ENCODE data around the gene C2orf92.
A peak's percentile ranks its signal among the peaks of the same experiment; 100 is the strongest.

Gene C2orf92

DNA sequence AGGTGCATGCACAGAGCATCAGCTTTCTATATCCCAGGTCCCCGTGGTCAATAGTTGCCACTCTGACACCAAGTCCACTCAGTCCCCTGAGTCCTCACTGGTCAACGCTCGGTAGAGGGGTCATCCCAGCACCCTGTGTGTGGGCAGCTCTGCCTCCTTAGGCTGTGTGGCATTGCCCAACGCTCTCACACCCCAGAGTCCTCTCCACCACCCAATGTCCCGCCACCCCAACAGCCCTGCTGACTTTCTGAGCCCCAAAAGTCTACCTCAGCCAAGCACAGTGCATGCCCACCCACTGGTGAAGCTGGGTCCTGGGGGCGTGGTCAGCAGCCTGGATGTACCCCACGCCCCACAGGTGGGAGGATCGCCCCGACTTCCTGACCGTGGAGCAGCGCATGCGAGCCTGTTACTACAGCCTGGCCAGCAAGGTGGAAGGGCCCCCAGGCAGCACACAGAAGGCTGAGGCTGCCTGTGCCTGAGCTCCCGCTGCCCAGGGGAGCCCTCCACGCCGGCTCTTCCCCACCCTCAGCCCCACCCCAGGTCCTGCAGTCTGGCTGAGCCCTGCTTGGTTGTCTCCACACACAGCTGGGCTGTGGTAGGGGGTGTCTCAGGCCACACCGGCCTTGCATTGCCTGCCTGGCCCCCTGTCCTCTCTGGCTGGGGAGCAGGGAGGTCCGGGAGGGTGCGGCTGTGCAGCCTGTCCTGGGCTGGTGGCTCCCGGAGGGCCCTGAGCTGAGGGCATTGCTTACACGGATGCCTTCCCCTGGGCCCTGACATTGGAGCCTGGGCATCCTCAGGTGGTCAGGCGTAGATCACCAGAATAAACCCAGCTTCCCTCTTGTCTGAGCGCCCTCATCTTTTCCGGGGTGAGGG, 69.7 kb downstream of the C2orf92 start:
- no peak for DNase-seq
- in situ Hi-C loops (cut with MboI; ENCODE audit: low pct_unique_long_range_greater_than_20kb, low sequenced_read_pairs) = no loop called here

GRCh38 chr2:97739893-97740245, 70.4 kb downstream of the C2orf92 start:
- in situ Hi-C loops (cut with MboI; ENCODE audit: low pct_unique_long_range_greater_than_20kb, low sequenced_read_pairs) = no loop called here
- DNase-seq = no peak

- in situ Hi-C loops (cut with MboI; ENCODE audit: low pct_unique_long_range_greater_than_20kb, low sequenced_read_pairs) = no loop called here
- DNase-seq = peak; percentile 66
Observed at GRCh38 chr2:97740590-97741182, 71.2 kb downstream of the C2orf92 start.

DNA sequence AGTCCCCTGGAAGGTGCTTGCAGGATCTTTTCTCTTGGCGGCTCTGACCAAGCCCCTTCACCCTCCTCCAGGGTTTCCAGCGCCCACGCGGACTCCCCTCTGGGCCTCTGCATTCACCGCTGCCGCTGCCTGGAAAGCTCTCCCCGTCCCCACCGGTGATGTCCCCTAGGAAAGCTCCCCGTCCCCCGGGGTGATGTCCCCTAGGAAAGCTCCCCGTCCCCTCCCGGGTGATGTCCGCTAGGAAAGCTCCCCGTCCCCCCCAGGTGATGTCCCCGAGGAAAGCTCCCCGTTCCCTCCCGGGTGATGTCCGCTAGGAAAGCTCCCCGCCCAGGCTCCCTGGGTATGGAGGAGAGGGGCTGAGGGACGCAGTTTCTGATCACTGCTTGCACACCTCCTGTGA, 71.7 kb downstream of the C2orf92 start:
- no peak for DNase-seq
- in situ Hi-C loops (cut with MboI; ENCODE audit: low pct_unique_long_range_greater_than_20kb, low sequenced_read_pairs) = no loop called here

DNA sequence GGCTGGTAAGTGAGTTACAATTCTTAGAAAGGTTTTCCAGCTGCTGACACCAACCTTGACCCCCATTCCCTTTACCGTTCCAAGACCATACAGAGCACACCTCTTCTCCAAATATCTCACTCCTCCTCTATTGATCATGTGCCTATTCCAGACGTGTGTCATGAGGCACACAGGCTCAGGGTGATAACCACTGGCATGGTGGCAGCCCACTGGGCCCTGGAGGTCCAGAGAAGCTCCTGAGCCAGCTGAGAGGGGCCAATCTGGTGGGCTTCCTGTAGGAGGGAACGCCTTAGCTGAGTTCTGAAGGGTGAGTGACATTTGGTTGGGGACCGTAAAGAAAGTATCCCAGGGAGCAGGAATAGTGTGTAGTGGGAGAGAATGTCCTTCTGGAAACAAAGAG, 72.2 kb downstream of the C2orf92 start:
- in situ Hi-C loops (cut with MboI; ENCODE audit: low pct_unique_long_range_greater_than_20kb, low sequenced_read_pairs) = no loop called here

GRCh38 chr2:97742381-97742847, 72.9 kb downstream of the C2orf92 start:
- DNase-seq = no peak

More for the DNA sequence above, 72.2 kb downstream of the C2orf92 start:
- DNase-seq = no peak

GRCh38 chr2:97743913-97744312, 74.4 kb downstream of the C2orf92 start:
- no peak for DNase-seq
- in situ Hi-C loops (cut with MboI; ENCODE audit: low pct_unique_long_range_greater_than_20kb, low sequenced_read_pairs) = no loop called here

More at GRCh38 chr2:97742381-97742847, 72.9 kb downstream of the C2orf92 start:
- in situ Hi-C loops (cut with MboI; ENCODE audit: low pct_unique_long_range_greater_than_20kb, low sequenced_read_pairs) = no loop called here

GRCh38 chr2:97745474-97746174, 76.1 kb downstream of the C2orf92 start:
- no peak for DNase-seq
- in situ Hi-C loops (cut with MboI; ENCODE audit: low pct_unique_long_range_greater_than_20kb, low sequenced_read_pairs) = no loop called here

GRCh38 chr2:97747285-97747684, 77.8 kb downstream of the C2orf92 start:
- DNase-seq = peak; percentile 40
- in situ Hi-C loops (cut with MboI; ENCODE audit: low pct_unique_long_range_greater_than_20kb, low sequenced_read_pairs) = no loop called here

- no peak for DNase-seq
Observed at GRCh38 chr2:97747716-97748115, 78.2 kb downstream of the C2orf92 start.

GRCh38 chr2:97749581-97749980, 80.1 kb downstream of the C2orf92 start:
- DNase-seq = no peak
- in situ Hi-C loops (cut with MboI; ENCODE audit: low pct_unique_long_range_greater_than_20kb, low sequenced_read_pairs) = no loop called here

More at GRCh38 chr2:97747716-97748115, 78.2 kb downstream of the C2orf92 start:
- in situ Hi-C loops (cut with MboI; ENCODE audit: low pct_unique_long_range_greater_than_20kb, low sequenced_read_pairs) = no loop called here

DNA sequence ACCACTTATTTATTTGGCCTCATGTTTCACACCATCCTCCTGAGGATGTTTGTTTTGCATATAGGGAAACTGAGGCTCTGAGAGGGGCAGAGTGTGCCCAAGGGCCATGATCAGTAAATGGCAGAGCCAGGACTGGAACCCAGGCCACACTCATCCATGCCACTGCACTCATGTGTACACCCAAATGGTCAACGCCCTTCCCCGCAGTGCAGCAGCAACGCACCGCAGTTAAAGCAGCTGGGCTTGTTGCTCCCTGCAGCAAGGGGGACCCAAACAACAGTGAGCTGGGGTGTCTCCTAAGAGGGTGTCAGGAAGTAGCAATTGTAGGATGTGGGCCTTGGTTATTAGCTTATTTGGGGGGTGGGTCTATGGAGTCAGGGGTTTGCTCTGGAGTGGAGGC, 80.5 kb downstream of the C2orf92 start:
- in situ Hi-C loops (cut with MboI; ENCODE audit: low pct_unique_long_range_greater_than_20kb, low sequenced_read_pairs) = no loop called here
- no peak for DNase-seq

DNA sequence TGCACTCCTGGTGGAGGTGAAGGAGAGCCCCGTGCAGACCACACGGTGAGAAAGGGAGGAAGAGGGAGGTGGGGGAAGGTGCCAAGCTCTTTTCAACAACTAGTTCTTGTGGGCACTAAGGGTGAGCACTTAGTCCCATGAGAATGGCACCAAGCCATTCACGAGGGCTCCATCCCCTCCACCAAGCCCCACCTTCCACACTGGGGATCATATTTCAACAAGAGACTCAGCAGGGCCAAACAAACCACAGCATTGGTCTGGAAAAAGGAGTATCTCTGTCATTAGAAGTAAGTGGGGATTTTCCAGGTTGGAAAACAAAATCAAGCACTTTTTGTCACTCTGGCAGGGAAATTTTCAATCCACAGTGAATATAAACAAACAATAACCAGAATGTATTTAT, 82.2 kb downstream of the C2orf92 start:
- DNase-seq = no peak
- in situ Hi-C loops (cut with MboI; ENCODE audit: low pct_unique_long_range_greater_than_20kb, low sequenced_read_pairs) = no loop called here

All from KBM-7 (cell line).